Retinal pigment epithelial cell (primary cell): ENCODE results near the gene PXN.
"Not testable (repeated sequence)": the region's sequence is repeated elsewhere in the genome, so short reads cannot be mapped to it uniquely, and the experiment has no call there.

Experiments used
- DNase-seq: peaks from one replicate; pipeline ENCODE4 v3.0.0-alpha.2; 2010; ENCODE audit warnings: low read depth
- H3K4me3 ChIP-seq: 2 replicates; pipeline ENCODE4 v1.5.1; 2011; ENCODE audit warnings: mild to moderate bottlenecking, low read length, control low read depth, moderate library complexity
- TF ChIP-seq, protein P1 (sequence below): conservative IDR thresholded peaks from 2 replicates; pipeline ENCODE4 v1.5.1; 2011; ENCODE audit warnings: low read depth, low read length, control low read depth, inconsistent platforms

Gene PXN

GRCh38 chr12:120207227-120207626 is 58.3 kb downstream of the PXN start:
- TF ChIP-seq, protein P1, sequence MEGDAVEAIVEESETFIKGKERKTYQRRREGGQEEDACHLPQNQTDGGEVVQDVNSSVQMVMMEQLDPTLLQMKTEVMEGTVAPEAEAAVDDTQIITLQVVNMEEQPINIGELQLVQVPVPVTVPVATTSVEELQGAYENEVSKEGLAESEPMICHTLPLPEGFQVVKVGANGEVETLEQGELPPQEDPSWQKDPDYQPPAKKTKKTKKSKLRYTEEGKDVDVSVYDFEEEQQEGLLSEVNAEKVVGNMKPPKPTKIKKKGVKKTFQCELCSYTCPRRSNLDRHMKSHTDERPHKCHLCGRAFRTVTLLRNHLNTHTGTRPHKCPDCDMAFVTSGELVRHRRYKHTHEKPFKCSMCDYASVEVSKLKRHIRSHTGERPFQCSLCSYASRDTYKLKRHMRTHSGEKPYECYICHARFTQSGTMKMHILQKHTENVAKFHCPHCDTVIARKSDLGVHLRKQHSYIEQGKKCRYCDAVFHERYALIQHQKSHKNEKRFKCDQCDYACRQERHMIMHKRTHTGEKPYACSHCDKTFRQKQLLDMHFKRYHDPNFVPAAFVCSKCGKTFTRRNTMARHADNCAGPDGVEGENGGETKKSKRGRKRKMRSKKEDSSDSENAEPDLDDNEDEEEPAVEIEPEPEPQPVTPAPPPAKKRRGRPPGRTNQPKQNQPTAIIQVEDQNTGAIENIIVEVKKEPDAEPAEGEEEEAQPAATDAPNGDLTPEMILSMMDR = no peak
- no peak for DNase-seq
- no peak overlapping the region for H3K4me3 ChIP-seq

GRCh38 chr12:120206781-120207180 is 58.7 kb downstream of the PXN start:
- not testable (repeated sequence) for DNase-seq, H3K4me3 ChIP-seq

GRCh38 chr12:120206228-120206627 is 59.3 kb downstream of the PXN start:
- TF ChIP-seq, protein P1 = no peak
- no peak for DNase-seq
- H3K4me3 ChIP-seq = no peak overlapping the region

DNA sequence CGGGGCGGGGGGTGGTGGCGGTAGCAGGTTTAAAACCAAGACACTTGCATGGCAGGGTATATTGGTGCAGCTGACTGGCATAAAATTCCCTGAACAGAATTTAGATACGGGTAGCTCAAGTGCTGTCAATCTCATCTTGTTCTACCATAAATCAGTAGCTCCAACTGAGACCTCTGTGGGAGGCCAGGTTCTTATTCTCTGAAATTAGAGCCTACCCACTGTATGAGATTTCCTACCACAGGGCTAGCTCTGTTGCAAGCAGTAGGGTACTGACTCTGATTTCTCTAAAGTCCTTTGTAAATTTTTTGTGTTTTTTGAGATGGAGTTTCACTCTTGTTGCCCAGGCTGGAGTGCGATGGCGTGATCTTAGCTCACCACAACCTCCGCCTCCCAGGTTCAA is 61.4 kb downstream of the PXN start:
- TF ChIP-seq, protein P1 = no peak
- no peak for DNase-seq
- no peak overlapping the region for H3K4me3 ChIP-seq

DNA sequence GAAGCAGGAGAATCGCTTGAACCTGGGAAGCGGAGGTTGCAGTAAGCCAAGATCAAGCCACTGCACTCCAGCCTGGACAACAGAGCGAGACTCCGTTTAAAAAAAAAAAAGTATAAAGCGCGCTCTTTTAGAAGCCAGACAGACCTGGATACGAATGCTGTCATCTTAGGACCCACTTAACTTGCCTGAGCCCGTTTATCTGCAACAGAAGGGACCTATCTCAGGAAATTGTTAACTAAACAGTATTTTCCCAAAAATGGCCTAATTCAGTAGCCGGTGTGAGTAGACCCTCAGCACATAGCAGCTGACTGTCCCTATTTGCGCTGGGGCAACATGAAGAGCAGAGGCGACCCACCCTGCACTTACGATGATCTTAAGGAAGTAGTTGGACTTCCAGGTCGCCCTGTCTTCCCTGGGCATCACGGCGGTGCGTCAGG is 65.1 kb downstream of the PXN start:
- DNase-seq = no peak
- H3K4me3 ChIP-seq = peak overlapping the region; percentile 87
- TF ChIP-seq, protein P1 = no peak

GRCh38 chr12:120199595-120200306 is 65.8 kb downstream of the PXN start:
- peak overlapping the region; percentile 87 for H3K4me3 ChIP-seq
- DNase-seq = peak; percentile 39
- TF ChIP-seq, protein P1 = no peak

DNA sequence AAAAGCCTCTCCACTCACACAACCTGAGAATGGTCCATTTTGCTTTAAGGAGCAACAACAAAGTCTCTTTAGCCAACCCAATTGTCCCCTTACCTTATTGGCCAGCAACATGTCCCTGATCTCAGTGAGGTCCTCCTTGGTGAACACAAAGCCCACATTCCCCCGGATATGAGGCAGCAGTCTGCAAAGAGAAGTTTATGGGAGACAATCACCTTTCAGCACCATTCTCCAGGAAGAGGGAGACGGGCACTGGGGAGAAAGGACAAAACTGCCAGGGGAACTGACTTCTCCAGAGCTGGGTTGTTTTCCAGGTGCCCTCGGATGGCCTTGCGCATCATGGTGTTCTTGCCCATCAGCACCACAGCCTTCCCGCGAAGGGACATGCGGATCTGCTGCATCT is 66.5 kb downstream of the PXN start:
- TF ChIP-seq, protein P1 = no peak
- DNase-seq = no peak
- peak overlapping the region; percentile 87 for H3K4me3 ChIP-seq

DNA sequence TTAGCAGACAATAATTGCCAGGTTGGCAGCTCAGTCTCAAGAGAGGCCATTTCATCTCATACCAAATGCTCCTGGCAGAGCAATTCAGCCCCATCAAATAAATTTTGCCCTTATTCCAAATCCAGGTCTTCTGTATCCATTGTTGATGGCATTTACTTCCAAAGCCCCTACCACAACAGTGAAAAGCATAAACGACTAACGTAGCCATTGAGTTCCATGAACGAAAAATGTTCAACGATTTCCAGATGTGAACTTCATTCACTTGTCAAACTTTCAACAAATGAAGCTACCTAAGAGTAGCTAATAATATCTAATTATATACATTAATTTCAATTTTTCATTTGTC is 68.0 kb downstream of the PXN start:
- no peak for DNase-seq
- no peak overlapping the region for H3K4me3 ChIP-seq
- TF ChIP-seq, protein P1 = no peak

DNA sequence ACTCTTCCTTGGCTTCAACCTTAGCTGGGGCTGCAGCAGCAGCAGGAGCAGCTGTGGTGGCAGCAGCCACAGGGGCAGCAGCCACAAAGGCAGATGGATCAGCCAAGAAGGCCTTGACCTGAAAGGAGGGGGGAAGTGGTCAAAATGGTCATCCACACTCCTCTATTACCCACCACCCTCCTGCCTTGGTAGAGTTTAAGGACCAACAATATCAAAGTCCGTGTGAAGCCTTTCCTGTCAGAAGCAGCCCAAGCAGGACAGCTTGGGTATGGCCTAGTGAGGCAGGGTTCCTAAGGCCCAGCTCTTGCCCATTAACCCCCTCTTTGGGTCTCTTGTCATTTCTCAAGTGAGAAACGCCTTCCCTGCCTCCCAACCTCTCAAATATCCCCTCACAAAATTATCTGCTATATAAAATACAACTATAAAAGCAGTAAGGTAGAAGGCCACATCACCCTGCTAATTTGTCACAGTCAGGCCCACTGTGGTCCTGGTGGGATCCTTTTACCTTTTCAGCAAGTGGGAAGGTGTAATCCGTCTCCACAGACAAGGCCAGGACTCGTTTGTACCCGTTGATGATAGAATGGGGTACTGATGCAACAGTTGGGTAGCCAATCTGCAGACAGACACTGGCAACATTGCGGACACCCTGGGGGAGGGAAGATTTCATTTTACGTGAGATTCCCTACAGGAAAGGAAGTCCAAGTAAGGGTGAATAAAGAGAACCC is 68.6 kb downstream of the PXN start:
- not testable (repeated sequence) for DNase-seq, H3K4me3 ChIP-seq
